ENCODE measurements around the gene FGF9.

The FGF9 gene

GRCh38 chr13:21753117-21753729, 82.3 kb downstream of the FGF9 start:
- TF ChIP-seq RAD21 (IDR thresholded peaks at IDR 0.05; ENCODE audit: low read depth): no peak
- TF ChIP-seq TAF1 (IDR thresholded peaks at IDR 0.05; ENCODE audit: low read depth): no peak
- no peak for TF ChIP-seq TCF12 (IDR thresholded peaks at IDR 0.05; ENCODE audit: low read depth)
